ENCODE measurements around the gene PSME1.

GRCh38 chr14:24132976-24133375 lies 3.0 kb upstream of the PSME1 start:
- no peak for TF ChIP-seq CTCF (IDR thresholded peaks at IDR 0.05)
- no peak for TF ChIP-seq POLR2A (IDR thresholded peaks at IDR 0.05)
